Kidney glomerular epithelial cell (primary cell): Measurements from ENCODE around the gene GNA15.

ENCODE experiments used
- DNase-seq: peaks from one replicate; lab custom pipeline; 2025; lab: John Stamatoyannopoulos, UW

Gene GNA15

DNA sequence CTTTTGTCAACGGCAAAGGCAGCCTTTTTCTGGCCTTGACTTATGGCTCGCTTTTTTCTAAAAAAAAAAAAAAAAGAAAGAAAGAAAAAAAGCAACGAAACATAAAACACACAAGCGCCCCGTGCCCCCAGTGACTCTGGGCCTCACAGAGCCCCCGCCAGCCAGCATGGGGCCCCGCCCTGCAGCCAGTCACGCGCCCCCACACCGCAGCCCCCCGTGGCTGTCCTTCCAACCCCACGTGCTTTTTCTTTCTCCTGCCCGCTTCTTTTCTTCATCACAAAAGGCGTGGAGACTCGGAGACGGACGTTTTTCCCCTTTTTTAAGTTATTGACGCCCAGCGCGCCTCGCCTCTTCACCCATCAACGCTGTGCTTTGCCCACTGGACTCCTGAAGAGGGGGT, 14.4 kb upstream of the GNA15 start:
- no peak for DNase-seq

DNA sequence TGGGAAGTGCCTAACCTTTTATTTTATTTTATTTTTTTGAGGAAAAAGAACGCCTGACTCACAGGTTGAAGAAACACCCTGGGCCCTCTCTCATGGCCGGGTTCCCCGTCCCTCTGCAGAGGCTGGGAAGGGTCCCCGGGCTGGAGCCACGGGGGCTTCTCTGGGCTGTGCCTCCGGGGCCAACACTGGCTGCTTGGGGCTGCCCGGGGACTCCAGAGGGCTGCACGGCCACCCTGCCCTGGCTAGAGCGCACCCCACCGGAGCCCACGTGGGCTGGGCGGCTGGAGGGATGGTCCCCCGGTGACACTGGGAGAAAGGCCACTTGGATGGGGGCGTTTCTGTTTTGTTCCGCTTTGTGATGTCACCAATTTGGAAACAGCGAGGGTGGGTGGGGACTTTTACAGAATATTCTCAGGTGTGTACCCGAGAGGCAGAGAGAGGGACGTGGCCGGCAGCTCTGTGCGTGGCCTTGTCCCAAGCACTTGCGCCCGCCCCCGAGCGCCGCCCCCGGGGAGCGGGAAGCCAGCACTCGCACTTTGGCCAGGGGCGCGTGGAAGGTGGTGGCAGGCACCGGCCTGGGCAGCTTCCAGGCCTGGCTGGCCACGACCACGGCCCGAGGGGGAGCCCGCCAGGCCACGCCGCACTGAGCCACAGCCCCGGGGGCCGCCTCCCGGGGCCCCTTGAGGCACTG, 13.9 kb upstream of the GNA15 start:
- no peak for DNase-seq

DNA sequence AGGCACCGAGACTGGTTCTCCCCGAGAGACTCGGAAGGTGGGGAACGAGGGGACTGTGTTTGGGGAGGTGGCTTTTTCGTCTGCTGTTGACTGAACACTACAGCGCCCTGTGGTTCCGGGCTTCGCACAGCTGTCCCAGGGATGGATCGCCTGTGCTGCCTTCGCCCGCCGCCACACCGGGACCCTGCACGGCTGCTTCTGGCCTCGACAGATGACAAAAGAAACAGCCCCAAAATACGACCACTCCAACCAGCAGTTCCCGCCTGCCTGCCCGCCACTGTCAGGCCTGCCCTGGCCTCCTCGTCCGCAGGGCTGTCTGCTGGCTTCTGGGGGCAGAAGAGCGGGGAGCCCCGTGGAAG, 13.3 kb upstream of the GNA15 start:
- DNase-seq = no peak

DNA sequence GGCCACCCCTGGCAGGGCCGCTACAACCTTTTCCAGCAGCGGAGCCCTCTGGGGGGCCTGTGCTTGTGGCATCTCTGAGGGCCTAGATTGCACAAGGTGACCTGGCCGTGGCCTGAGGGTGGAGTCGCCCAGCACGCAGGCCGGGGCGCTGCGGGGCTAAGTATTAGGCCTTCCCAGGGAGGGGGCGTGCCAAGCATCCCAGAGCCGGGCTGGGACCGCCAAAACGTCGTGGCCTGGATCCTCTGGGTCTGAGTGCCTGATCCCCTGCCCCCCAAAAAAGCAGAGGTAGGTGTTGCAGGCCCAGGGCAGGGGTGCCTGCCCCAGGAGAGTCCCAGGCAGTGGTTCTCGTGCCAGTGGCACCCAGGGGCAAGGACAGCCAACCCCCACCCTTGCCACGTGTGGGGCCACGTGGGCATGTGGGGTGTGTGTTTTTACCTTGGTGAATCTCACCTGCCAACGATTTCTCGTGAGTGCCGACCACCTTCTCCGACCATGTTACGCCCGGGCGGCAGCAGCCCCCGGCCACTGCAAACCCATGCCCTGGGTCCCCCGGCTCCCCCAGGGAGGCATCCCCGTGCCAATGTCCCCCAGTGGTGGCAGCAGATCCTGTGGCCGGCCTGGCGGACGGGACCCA, 12.6 kb upstream of the GNA15 start:
- no peak for DNase-seq

DNA sequence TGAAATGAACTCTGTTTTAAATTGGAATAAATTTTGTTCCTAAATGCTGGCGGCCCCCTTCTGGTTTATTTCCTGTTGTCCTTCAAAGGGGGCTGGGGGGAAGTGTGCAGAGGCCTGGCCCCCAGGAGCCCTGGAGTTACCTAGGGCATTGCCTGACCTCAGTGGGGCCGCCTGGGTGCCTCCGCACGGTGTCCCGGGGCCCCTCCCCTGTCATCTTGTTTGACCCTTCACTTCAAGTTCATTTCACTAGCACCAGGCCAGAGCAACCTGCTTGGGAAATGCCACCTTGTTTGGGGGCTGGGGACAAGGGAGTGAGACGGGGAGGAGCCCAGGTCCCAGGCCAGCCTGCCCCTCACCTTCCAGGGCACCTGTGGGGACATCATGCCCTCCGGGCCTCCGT, 11.9 kb upstream of the GNA15 start:
- DNase-seq = no peak

DNA sequence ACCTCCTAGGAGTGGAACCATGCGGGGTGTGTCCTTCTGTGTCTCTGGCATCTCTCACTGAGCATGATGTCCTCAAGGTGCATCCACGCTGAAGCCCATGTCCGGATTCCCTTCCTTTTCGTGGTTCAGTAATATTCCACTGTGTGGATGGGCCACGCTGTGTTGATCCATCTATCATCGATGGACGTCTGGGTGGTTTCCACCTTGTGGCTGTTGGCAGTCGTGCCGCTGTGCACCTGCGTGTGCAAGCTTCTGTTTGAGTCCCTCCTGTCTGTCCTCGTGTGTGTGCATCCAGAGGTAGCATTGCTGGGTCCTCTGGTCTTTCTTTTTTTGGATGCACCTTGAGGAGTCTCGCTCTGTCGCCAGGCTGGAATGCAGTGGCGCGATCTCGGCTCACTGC, 11.2 kb upstream of the GNA15 start:
- no peak for DNase-seq

DNA sequence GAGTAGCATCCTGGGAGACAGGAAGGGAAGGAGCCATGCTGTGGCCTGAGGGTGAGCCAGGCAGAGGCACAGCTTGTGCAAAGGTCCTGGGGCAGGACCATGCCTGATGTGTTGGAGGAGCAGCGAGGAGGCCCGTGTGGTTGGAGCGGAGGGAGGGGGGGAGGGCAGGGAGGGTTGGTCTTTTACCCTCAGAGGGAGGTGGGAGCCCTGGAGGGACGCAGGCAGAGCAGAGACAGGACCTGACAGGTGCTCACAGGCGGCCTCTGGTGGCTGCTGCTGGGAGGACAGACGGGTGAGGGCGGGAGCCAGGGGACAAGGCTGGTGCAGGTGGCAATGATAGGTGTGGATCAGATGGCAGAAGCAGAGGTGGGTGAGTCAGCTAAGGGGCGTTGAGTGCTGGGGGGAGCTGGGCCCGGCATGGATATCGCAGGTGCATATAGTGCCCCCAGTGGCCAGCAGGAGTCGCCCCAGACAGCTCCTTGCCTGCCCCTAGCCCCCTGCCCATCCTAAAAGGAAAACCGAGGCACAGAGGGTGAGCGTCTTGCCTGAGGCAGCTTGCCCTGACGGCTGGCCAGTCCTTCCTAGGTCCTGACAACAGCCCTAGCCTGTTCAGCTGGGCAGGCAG, 9.8 kb upstream of the GNA15 start:
- peak; percentile 14 for DNase-seq

DNA sequence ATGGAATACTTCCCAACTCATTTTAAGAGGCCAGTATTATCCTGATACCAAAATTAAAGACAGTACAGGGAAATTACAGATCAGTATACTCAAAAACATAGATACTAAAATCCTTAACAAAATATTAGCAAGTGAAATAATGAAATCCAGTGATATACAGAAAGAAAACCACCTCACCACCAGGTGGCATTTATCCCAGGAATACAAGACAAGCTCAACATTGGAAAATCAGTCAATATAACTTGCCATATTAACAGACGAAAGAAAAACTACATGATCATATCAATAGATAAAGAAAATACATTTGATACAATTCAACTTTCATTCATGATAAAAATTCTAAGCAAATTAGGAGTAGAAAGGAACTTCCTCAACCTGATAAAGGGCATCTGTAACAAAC, 6.7 kb upstream of the GNA15 start:
- DNase-seq = peak; percentile 23

DNA sequence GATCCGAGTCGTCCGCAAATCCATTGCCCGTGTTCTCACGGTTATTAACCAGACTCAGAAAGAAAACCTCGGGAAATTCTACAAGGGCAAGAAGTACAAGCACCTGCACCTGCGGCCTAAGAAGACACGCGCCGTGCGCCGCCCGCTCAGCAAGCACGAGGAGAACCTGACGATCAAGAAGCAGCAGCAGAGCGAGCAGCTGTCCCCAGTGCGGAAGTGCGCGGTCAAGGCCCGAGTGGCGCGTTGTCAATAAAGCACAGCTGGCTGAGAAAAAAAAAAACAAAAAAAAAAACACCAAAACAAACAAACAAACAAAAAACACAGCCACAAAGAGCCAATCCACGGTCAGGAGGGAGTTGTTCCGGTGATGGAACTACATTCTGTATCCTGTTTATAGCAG, 4.7 kb upstream of the GNA15 start:
- no peak for DNase-seq

DNA sequence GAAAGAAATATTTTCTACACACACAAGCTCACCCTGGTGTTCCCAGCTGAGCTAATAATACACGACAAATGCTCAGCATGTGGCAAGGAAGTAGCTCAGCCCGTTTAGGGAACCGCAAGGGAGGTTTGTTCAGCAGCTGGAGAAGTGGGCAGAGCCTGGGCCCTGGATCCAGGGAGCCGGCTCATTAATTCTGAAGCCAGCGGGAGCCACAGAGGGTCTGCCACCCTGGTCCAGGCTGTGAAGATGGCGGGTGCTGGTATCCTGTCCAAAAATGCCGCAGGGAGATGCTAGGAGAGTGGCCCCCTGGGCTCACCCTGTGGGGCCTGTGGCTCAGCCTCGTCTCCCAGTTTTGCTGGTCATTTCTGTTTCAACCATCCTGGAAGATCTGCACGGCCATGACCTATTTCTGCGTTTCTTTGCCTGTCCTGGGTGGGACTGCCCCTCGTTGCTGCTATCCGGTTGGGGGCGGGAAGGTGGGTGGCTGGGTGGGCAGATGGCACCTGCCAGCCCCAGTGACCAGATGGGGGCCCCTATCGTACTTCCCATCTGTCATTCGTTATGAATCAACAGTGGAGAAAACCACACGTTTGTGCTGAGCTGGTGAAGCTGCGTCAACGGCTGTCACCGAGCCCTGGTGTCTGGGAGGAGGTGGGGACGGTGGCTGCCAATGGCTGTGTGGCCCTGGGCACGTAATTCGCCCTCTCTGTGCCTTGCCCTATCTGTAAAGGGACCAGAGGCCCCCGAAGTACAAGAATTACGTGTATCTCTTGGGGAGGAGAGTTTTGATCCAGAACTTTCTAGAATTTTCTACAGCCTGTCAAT, 2.7 kb upstream of the GNA15 start:
- DNase-seq = peak; percentile 12

DNA sequence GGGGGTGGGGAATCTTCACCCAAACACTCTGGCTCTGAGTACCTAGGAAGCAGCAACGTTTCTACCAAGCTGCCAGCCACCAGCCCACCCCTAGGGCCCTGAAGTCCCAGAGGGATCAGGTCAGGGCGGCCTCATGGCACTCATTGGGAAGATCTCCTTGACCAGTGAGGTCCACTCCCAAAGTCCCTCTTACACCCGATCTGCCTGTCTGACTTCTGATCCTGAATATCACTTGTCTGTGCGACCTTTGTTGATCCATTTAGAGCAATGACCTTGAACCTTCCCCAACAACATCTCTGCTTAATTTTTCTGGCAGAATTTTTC, 2.1 kb upstream of the GNA15 start:
- no peak for DNase-seq

DNA sequence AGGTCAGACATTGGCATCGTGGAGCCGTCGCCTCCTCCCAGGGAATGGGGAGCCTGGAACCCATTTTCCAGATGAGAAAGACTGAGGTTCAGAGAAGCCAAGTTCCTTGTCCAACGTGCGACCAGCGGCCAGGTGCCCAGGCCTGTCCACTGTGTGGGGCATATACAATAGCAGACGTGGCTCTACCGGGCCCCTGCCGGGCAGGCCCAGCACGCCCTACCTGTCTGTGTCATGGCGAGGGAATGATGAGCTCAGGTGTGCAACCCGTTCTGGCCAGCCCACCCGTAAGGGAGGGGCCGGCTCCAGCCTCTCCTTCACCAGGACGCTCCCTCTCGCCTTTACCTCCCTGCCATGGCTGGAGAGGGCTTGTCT, 837 bp downstream of the GNA15 start:
- DNase-seq = no peak

DNA sequence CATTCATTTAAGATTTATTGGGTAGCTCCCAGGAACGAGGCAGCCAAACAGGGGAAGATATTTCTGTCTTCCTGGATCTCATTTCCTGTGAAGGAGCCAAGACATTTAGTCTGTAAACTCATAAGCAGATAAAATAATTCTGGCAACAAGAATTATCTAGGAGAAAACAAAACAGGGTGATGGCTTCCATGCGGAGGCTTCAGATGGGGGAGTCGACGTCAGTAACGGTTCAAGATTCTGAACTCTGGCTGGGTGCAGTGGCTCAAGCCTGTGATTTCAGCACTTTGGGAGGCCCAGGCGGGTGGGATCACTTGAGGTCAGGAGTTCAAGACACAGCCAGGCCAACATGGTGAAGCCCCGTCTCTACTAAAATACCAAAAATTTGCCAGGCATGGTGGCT, 1.3 kb downstream of the GNA15 start:
- DNase-seq = no peak

DNA sequence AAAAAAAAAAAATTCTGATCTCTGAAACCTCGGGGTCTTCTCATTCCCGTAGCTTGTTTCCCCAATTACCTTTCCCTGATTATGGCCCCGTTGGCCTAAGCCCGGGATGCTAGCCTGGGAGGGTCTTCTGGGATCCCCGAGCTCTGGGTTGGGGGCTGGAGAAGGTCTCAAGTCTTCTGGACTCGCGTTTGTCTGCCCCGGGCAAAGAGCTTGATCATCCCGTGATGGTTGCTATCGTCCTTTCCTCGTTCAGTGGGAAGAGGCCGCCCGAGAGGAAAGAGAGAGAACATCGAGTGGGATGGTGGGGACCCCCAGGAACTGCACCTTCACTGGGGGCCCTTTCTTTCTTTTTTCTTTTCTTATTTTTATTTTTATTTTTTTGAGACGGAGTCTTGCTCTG, 2.4 kb downstream of the GNA15 start:
- no peak for DNase-seq

DNA sequence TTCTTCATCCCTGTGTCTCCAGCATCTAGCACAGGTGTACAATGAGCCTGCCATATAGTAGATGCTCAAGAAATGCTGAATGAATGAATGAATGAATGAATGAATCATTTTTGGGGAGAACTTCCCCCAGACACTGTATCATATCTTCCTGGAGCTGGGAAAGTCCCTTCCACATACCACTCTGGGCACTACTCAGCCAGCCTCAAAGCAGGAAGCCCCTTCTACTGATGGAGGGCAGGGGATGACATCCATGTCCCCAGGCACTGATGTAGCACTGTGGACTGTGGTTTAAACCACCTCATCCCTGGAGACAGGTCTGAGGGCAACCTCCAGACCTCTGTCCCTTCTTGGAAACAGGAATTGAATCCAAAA, 4.8 kb downstream of the GNA15 start:
- DNase-seq = no peak

DNA sequence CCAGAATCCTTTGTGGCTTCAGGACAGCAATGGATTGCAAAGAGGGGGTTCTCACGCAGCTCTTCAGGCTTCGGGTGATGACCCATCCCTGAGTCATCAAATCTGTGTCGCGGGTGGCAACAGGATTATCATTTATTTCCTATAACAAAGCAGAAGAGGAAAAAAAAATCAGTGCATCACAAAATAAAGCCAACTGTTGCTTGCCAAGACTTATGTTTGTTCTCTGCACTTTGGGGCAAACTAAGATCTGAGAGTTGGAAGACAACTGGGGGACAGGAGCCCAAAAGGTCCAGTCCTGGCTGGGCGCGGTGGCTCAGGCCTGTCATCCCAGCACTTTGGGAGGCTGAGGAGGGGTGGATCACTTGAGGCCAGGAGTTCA, 6.4 kb downstream of the GNA15 start:
- no peak for DNase-seq

DNA sequence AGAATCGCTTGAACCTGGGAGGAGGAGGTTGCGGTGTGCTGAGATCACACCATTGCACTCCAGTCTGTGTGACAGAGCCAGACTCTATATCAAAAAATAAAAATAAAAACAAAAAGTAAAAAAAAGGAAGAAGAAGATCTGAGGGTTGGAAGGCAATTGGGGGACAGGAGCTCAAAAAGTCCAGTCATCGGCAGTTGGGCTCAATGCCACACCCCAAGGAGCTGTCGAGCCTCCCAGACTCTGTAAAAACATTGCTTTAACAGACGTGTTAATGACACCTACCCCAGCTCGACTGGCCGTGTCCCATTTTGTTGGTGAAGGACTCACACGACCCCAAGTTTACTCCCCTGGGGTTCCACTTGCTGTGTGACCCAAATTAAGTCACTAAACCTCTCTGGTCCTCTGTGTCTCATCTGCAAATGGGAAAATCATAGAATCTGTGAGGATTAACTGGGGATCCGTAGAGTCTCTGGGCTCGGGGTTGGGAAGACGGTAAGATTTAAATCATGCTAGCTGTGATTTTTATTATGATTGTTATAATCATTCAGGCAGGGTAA, 7.0 kb downstream of the GNA15 start:
- no peak for DNase-seq

DNA sequence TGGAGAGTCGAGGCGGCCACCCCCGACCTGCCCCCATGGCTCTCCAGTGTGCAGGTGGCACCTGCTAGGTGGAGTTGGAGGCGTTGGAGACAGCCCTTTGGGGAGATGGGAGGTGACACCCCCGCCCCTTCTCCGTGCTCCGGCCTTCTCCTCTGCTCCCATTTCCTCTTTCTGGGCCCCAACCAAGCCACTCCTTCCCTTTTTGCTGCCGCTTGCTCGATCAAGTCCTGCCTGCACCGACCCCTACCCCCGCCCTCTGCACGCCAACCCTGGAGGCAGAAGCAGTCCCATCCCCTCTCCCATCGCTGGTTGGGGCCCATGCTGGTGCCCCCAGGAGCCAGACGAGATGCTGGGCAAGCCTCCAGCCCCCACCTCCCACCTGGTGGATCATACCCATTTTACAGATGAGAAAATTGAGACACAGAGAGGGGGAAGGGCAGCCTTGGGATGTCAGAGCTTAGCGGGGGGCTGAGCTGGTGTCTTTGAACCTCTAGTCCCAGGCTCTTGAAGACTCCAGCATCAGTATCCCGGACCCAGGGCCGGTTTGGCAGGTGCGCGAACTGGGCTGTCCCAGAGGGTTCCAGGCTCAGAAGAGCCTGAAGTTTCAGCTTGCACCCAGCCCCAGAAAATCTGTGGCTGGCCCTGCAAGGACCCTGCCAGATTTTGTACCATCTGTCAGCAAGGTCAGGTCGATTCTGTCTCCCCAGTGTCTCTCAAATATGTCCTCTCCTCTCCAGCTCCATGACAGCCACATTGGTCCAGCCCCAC, 10.3 kb downstream of the GNA15 start:
- no peak for DNase-seq

DNA sequence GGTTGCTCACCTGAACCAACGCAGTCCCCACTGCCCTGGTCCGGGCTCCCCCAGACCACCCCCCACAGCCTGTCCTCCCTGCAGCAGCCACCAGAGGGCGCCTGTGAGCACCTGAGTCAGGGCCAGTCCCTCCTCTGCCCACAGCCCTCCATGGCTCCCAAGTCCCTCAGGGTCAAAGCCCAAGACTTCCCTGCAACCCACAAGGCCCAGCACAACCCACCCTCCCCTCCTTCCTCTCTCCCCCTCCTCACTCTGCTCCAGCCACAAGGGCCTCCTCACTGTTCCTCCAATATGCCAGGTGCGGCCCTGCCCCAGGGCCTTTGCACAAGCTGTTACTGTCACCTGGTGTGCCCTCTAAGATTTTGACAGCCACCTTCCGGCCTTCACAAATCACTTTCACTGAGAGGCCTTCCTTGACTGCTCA, 10.9 kb downstream of the GNA15 start:
- no peak for DNase-seq

DNA sequence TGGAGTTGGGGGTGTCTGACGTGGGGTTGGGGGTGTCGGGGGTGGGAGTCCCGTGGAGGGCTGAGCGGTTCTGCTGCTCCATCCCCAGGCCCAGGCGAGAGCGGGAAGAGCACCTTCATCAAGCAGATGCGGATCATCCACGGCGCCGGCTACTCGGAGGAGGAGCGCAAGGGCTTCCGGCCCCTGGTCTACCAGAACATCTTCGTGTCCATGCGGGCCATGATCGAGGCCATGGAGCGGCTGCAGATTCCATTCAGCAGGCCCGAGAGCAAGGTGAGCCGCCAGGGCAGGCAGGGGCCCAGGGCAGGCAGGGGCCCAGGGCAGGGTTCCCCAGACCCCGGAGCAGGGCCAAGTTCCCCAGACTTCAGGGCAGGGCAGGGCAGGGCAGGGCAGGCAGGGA, 12.7 kb downstream of the GNA15 start:
- no peak for DNase-seq

DNA sequence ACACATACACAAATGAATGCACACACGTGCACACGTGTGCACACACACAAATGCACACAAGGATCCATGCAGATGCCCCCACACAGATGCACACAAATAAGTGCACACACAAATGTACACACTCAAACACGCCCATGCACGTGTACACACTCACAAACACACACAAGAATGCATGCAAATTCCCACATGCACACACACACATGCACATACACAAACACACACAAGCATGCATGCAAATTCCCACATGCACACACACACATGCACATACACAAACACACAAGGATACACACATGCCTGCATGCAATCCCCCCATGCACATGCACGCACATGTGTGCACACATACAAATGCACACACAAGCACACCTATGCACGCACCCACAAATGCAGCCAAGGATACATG, 13.3 kb downstream of the GNA15 start:
- no peak for DNase-seq
